HCT116 (cell line): ENCODE data around the gene GPRC5D. TPM values are rescaled to one million over a fixed set of nuclear protein-coding genes. Genes with fewer than 3 reads are reported as not detected.

Experiments used
- ATAC-seq: fragments of 200-7000 bp; cut with Tn5 transposase; 2 replicates; pipeline ENCODE4 v1.9.1; 2020; ENCODE audit warnings: mild to moderate bottlenecking, moderate library complexity
- BruUV-seq: library from RNA; stranded (reverse); fragments of 400-500 nt; replicated peaks from 2 replicates; lab custom pipeline; 2021; lab: Mats Ljungman, UMichigan
- CTCF ChIA-PET: fragments of 300-600 bp; sonication (Branson Sonifier 250); formaldehyde crosslinking; loops from one replicate; lab custom pipeline; 2021; ENCODE audit warnings: antibody characterized with exemption; lab: Charles Lee
- POLR2A ChIA-PET: fragments of 300-600, 350-600 bp; sonication (Branson Sonifier 250); formaldehyde crosslinking; loops from one replicate; lab custom pipeline; 2021; ENCODE audit warnings: antibody characterized with exemption; lab: Charles Lee
- RAD21 ChIA-PET, 2 experiments: fragments of 300-600 bp; sonication (Branson Sonifier 250); formaldehyde crosslinking; loops; one replicate each; lab custom pipeline; 2023; ENCODE audit warnings: low total read pairs in 2 of 2; ENCODE audit not compliant: uncharacterized antibody in 2 of 2, unreplicated experiment in 2 of 2, low non-redundant PET in 1 of 2; lab: Charles Lee
- DNase-seq: peaks from one replicate; pipeline ENCODE4 v3.0.0-alpha.2; 2010; ENCODE audit warnings: low read depth, low spot score
- H2AFZ ChIP-seq: fragments of 200-600 bp; shearing (Covaris generic), sonication (generic); 2 replicates; pipeline ENCODE4 v1.6.1; 2017; ENCODE audit warnings: low read depth, mixed run types, mixed read lengths, antibody characterized with exemption, low read length; ENCODE audit not compliant: poor library complexity, severe bottlenecking
- H3K27ac ChIP-seq: 2 replicates; pipeline ENCODE4 v1.5.1; 2012; ENCODE audit warnings: low read depth, low read length
- H3K27me3 ChIP-seq: fragments of 200-600 bp; sonication (generic); 2 replicates; pipeline ENCODE4 v1.6.1; 2016; ENCODE audit warnings: mixed run types, low read length, mixed read lengths; ENCODE audit not compliant: insufficient read depth
- H3K36me3 ChIP-seq, 2 experiments: fragments of 200-500 bp in 1 of 2; fragments of 200-600 bp in 1 of 2; sonication (Bioruptor generic) in 1 of 2; sonication (generic) in 1 of 2; 2 replicates each; pipeline versions ENCODE4 v1.5.1 to v1.6.1; 2014 to 2016; ENCODE audit warnings: low read length in 2 of 2, inconsistent platforms in 1 of 2, mixed read lengths in 1 of 2, mixed run types in 1 of 2; ENCODE audit not compliant: insufficient read depth in 2 of 2, control insufficient read depth in 1 of 2
- H3K4me1 ChIP-seq, 2 experiments: fragments of 200-600 bp in 1 of 2; sonication (generic) in 1 of 2; 2 replicates each; pipeline versions ENCODE4 v1.5.1 to v1.6.1; 2012 to 2017; ENCODE audit warnings: low read length in 2 of 2, inconsistent platforms in 1 of 2, mild to moderate bottlenecking in 1 of 2, mixed read lengths in 1 of 2, mixed run types in 1 of 2, moderate library complexity in 1 of 2; ENCODE audit not compliant: insufficient read depth in 2 of 2, control insufficient read depth in 1 of 2
- H3K4me2 ChIP-seq: fragments of 200-600 bp; sonication (generic); 2 replicates; pipeline ENCODE4 v1.6.1; 2017; ENCODE audit warnings: mixed run types, low read length, mixed read lengths
- H3K4me3 ChIP-seq, 2 experiments: fragments of 200-600 bp in 1 of 2; sonication (generic) in 1 of 2; replicated peaks in 1 of 2; 2 replicates each; pipeline ENCODE4 v1.5.1; 2011 to 2016; ENCODE audit warnings: low read length in 2 of 2, control low read depth in 1 of 2, low read depth in 1 of 2, mild to moderate bottlenecking in 1 of 2, mixed read lengths in 1 of 2, mixed run types in 1 of 2
- H3K79me2 ChIP-seq: fragments of 200-600 bp; sonication (generic); 2 replicates; pipeline ENCODE4 v1.6.1; 2017; ENCODE audit warnings: mild to moderate bottlenecking, mixed run types, low read length, moderate library complexity, mixed read lengths; ENCODE audit not compliant: insufficient read depth
- H3K9ac ChIP-seq: fragments of 200-600 bp; sonication (generic); 2 replicates; pipeline ENCODE4 v1.6.1; 2016; ENCODE audit warnings: low read length, mixed read lengths
- H3K9me2 ChIP-seq: fragments of 200-600 bp; sonication (generic), shearing (Covaris generic); 2 replicates; pipeline ENCODE4 v1.6.1; 2017; ENCODE audit warnings: mixed run types, mild to moderate bottlenecking, moderate library complexity; ENCODE audit not compliant: insufficient read depth
- H3K9me3 ChIP-seq, 2 experiments: fragments of 200-500 bp in 1 of 2; fragments of 200-600 bp in 1 of 2; sonication (Bioruptor generic) in 1 of 2; sonication (generic) in 1 of 2; 2 replicates each; pipeline ENCODE4 v1.6.1; 2014 to 2017; ENCODE audit warnings: low read length in 2 of 2, mixed read lengths in 2 of 2, inconsistent platforms in 1 of 2, low read depth in 1 of 2, mild to moderate bottlenecking in 1 of 2, mixed run types in 1 of 2, moderate library complexity in 1 of 2; ENCODE audit not compliant: control insufficient read depth in 1 of 2, insufficient read depth in 1 of 2
- H4K20me1 ChIP-seq: fragments of 200-600 bp; sonication (generic), shearing (Covaris generic); 2 replicates; pipeline ENCODE4 v1.6.1; 2017; ENCODE audit warnings: mixed run types, mild to moderate bottlenecking, moderate library complexity; ENCODE audit not compliant: insufficient read depth
- CBX3 ChIP-seq: IDR thresholded peaks from 2 replicates; pipeline ENCODE4 v1.6.1; 2012; ENCODE audit warnings: low read depth
- CEBPB ChIP-seq: IDR thresholded peaks from 2 replicates; pipeline ENCODE4 v1.6.1; 2012; ENCODE audit warnings: low read depth
- EZH2 ChIP-seq: fragments of 200-600 bp; sonication (generic); IDR thresholded peaks from 2 replicates; pipeline ENCODE4 v1.6.1; 2017; ENCODE audit warnings: antibody characterized with exemption, mixed run types
- EZH2phosphoT487 ChIP-seq: fragments of 200-600 bp; IDR thresholded peaks from 2 replicates; pipeline ENCODE4 v1.6.1; 2018; ENCODE audit warnings: antibody characterized with exemption, borderline replicate concordance
- JUND ChIP-seq: IDR thresholded peaks from 2 replicates; pipeline ENCODE4 v1.6.1; 2012
- MAX ChIP-seq: IDR thresholded peaks from 2 replicates; pipeline ENCODE4 v1.6.1; 2012
- POLR2A ChIP-seq: IDR thresholded peaks from 2 replicates; pipeline ENCODE4 v1.7.0; 2011; ENCODE audit warnings: borderline replicate concordance; ENCODE audit not compliant: insufficient read depth, insufficient read length; ENCODE audit errors: extremely low read depth
- POLR2AphosphoS5 ChIP-seq: IDR thresholded peaks from 2 replicates; pipeline ENCODE4 v1.6.1; 2011; ENCODE audit warnings: mild to moderate bottlenecking, low read depth, low read length, moderate library complexity
- SRF ChIP-seq: IDR thresholded peaks from 2 replicates; pipeline ENCODE4 v1.6.1; 2012; ENCODE audit warnings: low read depth
- YY1 ChIP-seq: IDR thresholded peaks from 2 replicates; pipeline ENCODE4 v1.6.1; 2011; ENCODE audit warnings: low read length, low read depth, moderate library complexity, mild to moderate bottlenecking; ENCODE audit not compliant: insufficient replicate concordance; ENCODE audit errors: extremely low read depth
- intact Hi-C: fragments of 100-400 bp; cut with micrococcal nuclease; formaldehyde crosslinking; loops from 2 replicates; pipeline ENCODE4 v1.10.0; 2022
- total RNA-seq: library from RNA; stranded (reverse); gene quantifications from one replicate; pipeline ENCODE4 v1.2.1, GENCODE V29; 2021; ENCODE audit not compliant: unreplicated experiment
- TF ChIP-seq, protein P1 (sequence below): IDR thresholded peaks from 2 replicates; pipeline ENCODE4 v1.6.1; 2011; ENCODE audit warnings: mild to moderate bottlenecking, low read length, moderate library complexity; ENCODE audit not compliant: insufficient replicate concordance; ENCODE audit errors: extremely low read depth
- TF ChIP-seq, protein P2 (sequence below): IDR thresholded peaks from 2 replicates; pipeline ENCODE4 v1.6.1; 2012; ENCODE audit warnings: low read depth

The GPRC5D gene
- total RNA-seq, 1 experiment from 2014 or later: not detected

DNA sequence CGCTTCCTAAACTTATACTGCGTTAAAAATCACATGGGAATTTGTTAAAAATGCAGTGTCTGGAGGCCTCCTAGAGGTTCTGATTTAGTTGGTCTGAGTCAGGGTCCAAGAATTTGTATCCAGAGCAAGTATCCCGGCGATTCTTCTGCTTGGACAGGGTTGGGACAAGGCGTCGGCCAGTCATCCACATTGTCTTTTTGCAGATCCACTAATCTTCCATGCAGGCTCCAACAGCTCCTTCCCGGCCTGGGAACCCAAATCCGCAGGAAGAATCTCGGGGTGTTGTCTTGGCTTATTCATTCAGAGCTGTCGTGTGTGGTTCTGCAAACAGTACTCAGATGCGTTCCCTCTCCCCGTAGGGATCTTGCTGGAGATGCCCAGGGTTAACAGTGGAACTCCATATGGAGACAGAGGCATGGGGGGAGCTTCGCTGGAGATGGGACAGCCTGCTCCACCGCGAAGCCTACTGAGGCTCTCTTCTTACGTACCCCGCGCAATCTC, 25.3 kb downstream of the GPRC5D start:
- TF ChIP-seq JUND (no peak), CBX3 (no peak), EZH2phosphoT487 (no peak), POLR2AphosphoS5 (no peak), SRF (no peak), MAX (no peak), EZH2 (no peak), YY1 (no peak), POLR2A (no peak), CEBPB (no peak)
- TF ChIP-seq, protein P1, sequence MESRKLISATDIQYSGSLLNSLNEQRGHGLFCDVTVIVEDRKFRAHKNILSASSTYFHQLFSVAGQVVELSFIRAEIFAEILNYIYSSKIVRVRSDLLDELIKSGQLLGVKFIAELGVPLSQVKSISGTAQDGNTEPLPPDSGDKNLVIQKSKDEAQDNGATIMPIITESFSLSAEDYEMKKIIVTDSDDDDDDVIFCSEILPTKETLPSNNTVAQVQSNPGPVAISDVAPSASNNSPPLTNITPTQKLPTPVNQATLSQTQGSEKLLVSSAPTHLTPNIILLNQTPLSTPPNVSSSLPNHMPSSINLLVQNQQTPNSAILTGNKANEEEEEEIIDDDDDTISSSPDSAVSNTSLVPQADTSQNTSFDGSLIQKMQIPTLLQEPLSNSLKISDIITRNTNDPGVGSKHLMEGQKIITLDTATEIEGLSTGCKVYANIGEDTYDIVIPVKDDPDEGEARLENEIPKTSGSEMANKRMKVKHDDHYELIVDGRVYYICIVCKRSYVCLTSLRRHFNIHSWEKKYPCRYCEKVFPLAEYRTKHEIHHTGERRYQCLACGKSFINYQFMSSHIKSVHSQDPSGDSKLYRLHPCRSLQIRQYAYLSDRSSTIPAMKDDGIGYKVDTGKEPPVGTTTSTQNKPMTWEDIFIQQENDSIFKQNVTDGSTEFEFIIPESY: no peak
- TF ChIP-seq, protein P2, sequence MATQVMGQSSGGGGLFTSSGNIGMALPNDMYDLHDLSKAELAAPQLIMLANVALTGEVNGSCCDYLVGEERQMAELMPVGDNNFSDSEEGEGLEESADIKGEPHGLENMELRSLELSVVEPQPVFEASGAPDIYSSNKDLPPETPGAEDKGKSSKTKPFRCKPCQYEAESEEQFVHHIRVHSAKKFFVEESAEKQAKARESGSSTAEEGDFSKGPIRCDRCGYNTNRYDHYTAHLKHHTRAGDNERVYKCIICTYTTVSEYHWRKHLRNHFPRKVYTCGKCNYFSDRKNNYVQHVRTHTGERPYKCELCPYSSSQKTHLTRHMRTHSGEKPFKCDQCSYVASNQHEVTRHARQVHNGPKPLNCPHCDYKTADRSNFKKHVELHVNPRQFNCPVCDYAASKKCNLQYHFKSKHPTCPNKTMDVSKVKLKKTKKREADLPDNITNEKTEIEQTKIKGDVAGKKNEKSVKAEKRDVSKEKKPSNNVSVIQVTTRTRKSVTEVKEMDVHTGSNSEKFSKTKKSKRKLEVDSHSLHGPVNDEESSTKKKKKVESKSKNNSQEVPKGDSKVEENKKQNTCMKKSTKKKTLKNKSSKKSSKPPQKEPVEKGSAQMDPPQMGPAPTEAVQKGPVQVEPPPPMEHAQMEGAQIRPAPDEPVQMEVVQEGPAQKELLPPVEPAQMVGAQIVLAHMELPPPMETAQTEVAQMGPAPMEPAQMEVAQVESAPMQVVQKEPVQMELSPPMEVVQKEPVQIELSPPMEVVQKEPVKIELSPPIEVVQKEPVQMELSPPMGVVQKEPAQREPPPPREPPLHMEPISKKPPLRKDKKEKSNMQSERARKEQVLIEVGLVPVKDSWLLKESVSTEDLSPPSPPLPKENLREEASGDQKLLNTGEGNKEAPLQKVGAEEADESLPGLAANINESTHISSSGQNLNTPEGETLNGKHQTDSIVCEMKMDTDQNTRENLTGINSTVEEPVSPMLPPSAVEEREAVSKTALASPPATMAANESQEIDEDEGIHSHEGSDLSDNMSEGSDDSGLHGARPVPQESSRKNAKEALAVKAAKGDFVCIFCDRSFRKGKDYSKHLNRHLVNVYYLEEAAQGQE: no peak
- DNase-seq (no peak), ATAC-seq (peak; percentile 1; the same call in 1 of the 2 replicates)
- Histone ChIP-seq H3K36me3 (peaks cover 0 to 15% of the 10 kb centered on the region in 2 experiments; a peak in 2 of 4 replicates), H3K9ac (peak overlapping the region; percentile 42), H3K9me2 (no peaks in the 10 kb centered on the region), H3K4me3 (peak overlapping the region in 1 of 2 experiments; percentile 39; a peak in 1 of 4 replicates), H3K27me3 (no peaks in the 10 kb centered on the region), H3K4me2 (peak overlapping the region; percentile 83), H4K20me1 (no peaks in the 10 kb centered on the region), H3K79me2 (peaks cover 6% of the 10 kb centered on the region; the same call in 1 of the 2 replicates), H3K27ac (0 out of 2 replicates have a peak overlapping the region, but pooled peaks have one; percentile 23), H2AFZ (no peak overlapping the region), H3K4me1 (peaks cover 7 to 22% of the 10 kb centered on the region in 2 experiments; a peak in 3 of 4 replicates), H3K9me3 (peaks cover 0 to 6% of the 10 kb centered on the region in 2 experiments; a peak in 1 of 4 replicates)
- ChIA-PET POLR2A (interaction anchor here (0.6 to 0.9 kb wide), 2 partner anchors 10 to 225 kb away, joined by 3 to 4 read pairs; no protein-coding TSS in a partner anchor), RAD21 (no interaction called here), CTCF (no interaction called here)
- no TSS peak for BruUV-seq
- intact Hi-C loops: no loop called here
